Middle frontal gyrus (tissue), 1 donor: ENCODE data around the gene KDM6A.
"Not testable (repeated sequence)": the region's sequence is repeated elsewhere in the genome, so short reads cannot be mapped to it uniquely, and the experiment has no call there.

Source experiments
- DNase-seq: peaks from one replicate; pipeline ENCODE4 v3.0.0-alpha.2; 2015; ENCODE audit warnings: low spot score; ENCODE audit errors: extremely low spot score

The KDM6A gene

DNA sequence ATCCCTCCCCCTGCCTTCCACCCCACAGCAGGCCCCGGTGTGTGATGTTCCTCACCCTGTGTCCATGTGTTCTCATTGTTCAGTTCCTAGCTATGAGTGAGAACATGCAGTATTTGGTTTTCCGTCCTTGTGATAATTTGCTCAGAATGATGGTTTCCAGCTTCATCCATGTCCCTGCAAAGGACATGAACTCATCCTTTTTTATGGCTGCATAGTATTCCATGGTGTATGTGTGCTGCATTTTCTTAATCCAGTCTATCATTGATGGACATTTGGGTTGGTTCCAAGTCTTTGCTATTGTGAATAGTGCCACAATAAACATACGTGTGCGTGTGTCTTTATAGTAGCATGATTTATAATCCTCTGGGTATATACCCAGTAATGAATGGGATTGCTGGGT lies 200.0 kb downstream of the KDM6A start:
- DNase-seq = not testable (repeated sequence)

DNA sequence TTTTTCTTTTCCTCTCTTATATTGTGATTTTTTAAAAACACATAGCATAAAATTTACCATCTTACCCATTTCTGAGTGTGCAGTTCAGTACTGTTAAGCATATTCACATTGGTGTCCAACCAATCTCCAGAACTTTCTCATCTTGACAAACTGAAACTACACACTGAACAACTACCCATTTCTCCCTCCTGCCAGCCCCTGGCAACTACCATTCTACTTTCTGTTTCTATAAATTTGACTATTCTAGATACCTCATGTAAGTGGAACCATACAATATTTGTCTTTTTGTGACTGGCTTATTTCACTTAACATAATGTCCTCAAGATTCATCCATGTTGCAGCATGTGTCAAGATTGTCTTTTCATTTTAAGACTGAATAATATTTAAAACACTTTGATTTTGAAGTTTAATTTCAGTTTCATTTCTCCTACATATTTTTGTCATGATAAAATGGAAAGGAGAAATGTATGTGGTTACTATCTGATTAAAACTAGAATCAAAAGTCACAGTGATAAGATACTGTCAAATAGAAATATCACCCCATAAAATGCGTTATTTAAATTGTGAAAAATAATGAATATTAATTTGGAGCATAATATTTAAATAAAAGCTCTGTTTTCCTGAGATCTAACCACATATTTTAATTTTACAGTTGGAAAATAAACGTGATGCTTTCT lies 204.9 kb downstream of the KDM6A start:
- no peak for DNase-seq

DNA sequence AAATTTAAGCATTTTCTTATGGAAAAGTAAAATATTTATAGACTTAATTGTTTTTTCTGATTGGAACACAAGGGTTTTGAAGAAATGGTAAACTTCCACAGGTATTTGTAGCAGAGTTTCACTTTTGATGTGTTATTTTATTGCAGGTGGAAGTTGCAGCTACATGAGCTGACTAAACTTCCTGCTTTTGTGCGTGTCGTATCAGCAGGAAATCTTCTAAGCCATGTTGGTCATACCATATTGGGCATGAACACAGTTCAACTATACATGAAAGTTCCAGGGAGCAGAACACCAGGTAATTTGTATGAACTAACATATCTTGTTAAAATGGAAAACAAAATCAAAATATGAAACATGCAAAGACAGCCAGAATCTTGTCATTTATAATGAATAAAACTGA lies 210.3 kb downstream of the KDM6A start:
- DNase-seq = no peak

DNA sequence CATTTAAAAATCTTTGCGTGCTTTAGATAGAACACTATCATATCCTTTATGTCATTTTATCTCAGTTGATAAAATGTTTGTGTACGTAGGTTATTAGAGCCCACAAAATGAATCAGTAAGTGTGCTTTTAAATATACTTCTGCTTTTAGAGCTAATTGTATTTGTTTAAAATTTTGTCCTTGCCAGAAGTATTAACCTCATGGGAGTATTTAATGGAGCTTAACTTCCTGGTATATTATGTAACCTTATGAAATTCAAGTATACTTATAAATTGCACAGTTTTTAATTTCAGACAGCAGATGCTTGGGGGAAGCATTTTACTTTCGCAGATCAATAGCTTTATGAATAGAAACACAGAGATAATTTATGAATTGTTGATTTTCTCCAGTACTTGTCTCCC lies 237.5 kb downstream of the KDM6A start:
- no peak for DNase-seq

DNA sequence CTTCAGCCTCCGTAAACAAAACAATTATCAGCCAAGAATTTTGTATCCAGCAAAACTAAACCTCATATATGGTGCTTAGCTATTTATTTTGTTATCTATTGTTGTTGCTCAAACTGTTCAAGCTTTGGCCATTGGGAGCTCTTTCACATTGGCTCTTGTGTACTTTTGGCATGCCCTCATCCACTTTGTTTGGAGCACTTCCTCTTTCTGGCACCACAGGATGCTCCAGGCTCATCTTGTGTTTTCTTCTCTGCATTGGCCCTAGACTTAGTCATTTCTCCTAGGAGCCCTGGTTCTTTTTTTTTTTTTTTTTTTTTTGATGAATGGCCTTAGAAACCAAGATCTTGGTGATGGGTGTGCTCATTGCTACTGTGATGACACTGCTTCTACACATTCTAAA lies 253.2 kb downstream of the KDM6A start:
- DNase-seq = no peak

DNA sequence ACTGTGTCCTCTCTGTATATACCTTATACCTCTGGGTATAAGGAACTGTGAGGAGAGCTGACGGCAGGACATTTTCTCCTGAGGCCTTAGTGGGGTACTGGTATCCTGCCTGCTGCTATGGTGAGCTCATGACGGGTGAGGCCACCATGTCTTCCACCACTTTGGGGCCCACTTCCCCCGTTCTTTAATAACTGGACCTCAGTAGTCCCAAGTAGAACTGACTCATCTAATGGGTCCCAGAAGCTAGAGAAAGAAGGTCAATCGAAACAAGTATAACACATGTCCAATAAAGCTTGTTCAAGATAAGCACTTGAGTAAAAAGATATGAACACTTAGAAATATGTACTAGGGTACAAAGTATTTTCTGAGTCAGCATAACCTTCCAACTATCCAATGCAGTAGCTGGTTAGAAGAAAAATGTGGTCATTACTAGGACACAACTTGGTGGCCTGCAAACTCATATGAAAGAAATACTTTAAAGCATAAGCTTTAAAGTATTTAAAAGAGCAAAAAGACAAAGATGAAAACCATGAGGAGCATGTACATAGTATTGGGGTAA lies 256.0 kb downstream of the KDM6A start:
- DNase-seq = no peak

DNA sequence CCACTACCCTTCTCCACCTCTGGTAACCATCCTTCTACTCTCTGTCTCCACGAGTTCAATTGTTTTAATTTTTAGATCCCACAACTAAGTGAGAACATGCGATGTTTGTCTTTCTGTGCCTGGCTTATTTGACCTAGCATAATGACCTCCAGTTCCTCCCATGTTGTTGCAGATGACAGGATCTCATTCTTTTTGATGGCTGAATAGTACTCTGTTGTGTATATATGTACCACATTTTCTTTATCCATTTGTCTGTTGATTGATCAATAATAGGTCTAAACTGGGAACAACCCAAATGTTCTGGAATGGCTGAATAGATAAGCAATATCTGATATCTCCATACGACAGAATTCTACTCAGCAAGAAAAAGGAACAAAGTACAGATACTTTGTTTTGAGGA lies 260.5 kb downstream of the KDM6A start:
- DNase-seq = no peak

DNA sequence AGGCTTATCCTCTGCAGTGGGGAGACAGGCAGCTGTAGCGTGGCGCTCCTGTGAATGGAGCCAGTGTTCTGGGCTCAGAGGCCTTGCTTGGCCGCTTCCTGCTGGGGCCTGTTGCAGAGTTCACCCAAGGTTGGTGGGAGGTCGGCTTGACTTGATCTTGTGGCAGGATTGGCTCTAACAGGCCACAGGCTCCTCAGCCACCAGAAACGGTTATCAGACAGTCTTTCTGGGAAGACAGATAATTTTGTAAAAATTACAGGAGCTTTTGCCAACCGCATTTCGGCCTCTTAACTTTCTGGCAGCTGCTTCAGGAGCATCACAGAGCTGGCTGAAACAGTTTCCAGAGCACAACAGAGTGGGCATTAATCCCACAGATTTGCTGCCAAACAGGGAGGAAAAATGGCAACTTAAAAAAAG lies 261.3 kb downstream of the KDM6A start:
- peak; percentile 15 for DNase-seq

DNA sequence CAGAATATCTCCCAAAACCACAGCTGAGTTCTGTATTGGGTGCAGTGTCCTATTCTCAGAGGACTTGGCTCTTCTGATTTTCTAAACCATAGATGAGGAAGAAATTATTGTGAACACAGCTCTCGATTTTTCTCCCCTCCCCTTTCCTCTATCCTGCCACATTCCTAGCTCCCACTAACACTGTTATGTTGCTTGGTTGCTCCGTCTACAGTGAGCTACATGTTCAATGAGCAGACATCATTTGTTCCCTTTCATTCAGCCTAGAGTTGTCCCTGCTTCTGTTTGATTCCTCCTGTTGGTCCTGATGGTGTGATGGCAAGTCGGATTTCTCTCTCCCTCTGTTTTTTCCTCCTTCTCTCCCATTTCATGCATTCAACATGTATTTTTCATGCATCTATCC lies 261.8 kb downstream of the KDM6A start:
- DNase-seq = peak; percentile 19

DNA sequence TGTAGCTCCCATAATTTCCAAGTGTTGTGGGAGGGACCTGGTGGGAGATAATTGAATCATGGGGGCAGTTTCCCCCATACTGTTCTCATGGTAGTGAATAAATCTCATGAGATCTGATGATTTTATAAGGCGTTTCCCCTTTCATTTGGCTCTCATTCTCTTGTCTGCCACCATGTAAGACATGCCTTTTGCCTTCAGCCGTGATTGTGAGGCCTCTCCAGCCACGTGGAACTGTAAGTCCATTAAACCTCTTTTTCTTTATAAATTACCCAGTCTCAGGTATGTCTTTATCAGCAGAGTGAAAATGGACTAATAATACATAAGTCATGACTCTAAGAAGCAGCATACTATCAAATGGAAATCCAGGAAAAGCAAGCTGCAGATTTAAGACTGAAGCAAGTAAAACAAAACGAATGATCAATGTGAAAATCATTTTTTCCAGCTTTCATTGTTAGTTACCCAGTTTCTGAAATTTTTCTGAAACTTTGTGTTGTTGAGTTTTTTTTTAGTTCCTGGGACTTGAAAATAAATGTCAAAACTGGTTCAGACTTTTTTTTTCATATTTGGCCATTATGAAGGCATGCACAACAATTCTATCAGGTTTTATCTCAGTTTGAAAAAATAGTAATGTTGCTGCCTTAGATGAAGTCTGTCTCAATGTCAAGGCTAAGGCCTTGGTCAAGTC lies 262.5 kb downstream of the KDM6A start:
- not testable (repeated sequence) for DNase-seq

DNA sequence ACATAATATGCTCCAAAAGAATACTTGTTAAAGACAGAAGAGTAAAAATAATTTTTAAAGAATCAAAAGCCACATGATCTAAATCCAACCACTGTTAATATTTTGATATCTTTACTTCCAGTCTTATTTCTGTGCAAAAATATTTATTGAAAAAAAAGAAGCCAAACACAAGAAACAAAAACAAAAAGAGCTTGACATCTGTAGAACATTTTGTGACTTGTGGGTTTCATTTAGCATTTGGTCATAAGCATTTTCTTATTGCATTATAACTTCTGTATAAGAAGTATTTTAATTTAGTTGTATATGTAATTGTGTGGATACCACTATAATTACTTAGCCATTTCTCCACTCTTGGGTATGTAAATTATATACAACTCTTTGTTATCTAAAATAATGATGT lies 264.5 kb downstream of the KDM6A start:
- DNase-seq = no peak

DNA sequence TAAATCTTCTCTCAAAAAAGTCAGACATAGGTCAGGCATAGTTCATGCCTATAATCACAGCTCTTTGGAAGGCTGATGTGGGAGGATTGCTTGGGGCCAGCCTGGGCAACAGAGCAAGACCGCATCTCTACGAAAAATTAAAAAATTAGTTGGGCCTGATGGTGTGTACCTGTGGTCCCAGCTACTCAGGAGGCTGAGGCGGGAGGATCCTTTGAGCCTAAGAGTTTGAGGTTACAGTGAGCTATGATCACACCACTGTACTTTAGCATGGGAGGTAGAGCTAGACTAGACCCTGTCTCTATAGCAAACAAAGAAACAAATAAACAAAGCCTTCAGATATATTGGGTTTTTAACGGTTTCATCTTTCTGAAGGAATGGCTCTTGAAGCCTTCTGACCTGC lies 265.5 kb downstream of the KDM6A start:
- no peak for DNase-seq

DNA sequence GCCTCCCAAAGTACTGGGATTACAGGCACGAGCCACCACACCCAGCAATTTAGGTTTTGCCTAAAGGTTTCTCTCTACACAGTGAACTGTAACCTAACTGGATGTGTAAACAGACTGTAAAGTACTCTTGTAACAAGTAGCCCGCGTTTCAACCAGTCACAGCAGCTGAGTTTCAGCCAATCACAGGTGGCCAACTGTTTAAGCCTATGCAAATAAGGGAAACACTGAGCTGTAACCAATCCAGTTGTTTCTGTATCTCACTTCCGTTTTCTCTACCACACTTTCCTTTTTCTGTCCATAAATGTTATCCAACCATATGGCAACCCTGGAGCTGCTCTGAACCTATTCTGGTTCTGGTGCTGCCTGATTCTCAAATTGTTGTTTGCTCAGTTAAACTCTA lies 267.8 kb downstream of the KDM6A start:
- no peak for DNase-seq

DNA sequence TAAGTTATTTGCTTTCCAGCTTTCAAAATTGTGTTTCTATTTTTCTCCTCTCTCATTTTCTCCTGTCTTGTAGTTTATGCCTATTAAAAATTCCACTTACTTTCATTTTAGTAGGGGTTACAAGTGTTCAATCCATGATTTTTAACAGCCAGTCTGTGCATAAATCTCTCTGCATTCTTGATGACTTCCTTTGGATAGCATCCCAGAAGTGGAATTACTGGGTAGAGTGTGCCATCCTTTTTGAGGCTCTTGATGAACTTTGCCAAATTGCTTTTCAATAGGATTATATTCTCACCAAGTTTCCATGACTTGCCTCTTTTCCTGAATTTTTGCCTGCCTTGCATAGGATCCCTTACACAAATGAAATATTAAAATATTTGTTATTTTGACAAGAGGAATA lies 269.2 kb downstream of the KDM6A start:
- no peak for DNase-seq

DNA sequence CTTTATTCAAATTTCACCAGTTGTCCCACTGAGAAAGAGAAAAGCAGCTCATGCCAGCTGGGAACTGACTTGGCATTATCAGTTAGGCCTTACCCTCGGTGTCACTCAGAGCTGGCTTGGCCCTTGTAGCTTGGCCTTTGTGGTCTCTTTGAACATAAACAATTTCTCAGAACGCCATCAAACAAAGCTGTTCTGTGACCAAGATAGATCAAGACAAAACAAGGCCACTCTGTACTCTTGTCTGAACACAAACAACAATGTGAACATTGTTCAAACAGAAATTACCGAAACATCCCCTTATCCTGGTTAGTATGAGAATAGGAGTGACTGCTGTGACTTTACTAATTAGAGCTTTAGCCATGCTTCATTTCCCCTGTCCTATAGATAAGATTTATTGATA lies 270.5 kb downstream of the KDM6A start:
- peak; percentile 61 for DNase-seq

DNA sequence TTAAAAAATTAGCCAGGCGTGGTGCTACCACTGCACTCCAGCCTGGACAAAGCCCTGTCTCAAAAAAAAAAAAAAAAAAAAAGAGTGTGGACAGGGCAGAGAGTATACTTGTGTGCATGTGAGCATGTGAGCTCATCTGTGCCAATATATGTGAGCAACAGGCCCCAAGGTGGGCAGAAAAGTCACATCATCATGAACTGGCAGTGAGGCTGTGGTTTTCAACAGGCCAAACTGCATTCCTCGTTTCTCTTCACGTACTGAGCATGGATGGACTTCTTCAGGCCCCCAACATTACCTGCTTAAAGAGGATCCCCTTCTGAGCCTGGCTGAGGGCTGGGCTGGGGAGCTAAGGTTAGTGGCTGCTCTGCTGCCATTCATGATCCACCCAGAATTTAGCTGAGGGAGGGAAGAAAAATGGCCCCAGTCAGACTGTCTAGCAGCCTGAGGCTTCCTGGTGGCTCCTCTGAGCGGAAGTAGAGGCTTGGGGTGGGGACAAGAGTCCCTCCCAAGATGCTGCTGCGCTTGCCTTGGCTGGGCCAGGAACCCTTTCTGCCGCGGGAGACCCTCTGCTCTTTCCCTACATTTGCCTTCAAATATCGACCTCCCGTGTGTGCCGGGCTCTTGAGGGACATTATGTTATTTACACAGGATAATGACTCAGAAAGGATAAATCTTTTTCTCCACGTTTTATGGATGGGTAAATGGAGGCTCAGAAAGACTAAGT lies 272.7 kb downstream of the KDM6A start:
- DNase-seq = no peak

DNA sequence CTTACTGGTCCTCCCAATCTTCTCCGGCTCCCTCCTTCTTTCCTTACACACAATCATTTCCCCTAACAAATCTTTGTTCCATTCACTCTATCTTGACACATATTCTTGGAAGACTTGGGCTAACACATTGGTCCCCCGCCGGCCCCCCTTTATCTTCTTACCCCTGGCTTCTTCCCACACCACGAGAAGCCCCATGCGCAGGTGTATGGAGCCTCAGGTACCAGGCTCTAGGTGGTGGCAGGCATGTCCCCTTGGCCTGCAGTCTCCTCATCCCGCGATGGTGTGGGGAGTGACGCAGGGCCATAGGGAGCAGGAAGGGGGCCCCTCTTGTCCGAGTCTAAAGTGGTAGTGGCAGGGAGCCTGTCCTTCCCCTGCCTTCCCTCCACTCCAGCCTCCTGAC lies 277.8 kb downstream of the KDM6A start:
- no peak for DNase-seq

DNA sequence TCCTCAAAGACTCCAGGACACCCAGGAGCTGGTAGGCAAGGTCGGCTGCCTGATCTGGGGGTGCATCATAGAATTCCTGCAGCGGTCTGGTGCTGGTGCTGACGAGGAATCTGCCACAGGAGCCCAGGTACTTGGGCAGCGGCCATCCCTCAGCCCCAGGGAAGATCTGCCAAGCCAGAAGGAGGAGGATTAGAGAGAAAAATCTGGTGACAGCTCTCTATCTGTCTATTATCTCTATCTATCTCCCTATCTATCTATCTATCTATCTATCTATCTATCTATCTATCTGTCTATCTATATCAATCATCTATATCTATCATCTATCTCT lies 281.0 kb downstream of the KDM6A start:
- no peak for DNase-seq

DNA sequence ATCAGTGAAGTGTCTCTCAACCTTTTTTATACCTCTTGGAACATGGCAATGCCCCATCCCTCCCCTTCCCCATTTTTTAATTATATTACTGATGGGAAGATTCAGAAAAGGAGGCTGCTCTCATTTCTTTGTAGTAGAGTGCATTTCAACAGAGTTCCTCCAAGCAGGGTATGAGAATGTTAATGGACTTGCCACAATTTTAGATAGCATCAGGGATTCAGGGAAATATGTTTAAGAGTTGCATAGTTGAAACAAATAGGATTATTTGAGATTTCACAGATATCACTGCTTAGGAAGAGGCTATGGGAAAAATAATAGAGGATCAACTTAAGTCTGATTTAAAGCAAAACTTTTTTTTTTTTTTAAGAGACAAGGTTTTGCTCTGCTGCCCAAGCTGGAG lies 281.5 kb downstream of the KDM6A start:
- DNase-seq = no peak

DNA sequence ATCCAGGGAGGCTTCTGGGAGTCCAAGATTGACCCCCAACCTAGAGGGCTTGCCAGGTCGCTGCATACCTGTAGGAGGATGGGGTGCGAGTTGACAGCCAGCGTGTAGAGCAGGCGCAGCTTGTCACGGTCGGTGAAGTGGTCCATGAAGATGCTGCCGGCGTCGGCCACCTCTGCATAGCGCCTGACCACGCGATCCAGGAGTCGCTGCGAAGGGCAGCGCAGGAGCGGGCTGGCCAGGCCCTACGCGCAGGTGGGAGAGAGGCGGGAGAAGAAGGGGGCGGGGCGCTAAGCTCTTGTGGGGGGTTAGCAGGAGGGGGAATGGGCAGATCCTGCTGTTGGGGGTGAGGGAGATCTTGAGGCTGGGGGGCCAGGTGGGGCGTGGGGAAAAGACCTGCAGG lies 284.7 kb downstream of the KDM6A start:
- DNase-seq = no peak
